K562 (cell line): ENCODE measurements around the gene ABCA3. TPM values are rescaled to one million over a fixed set of nuclear protein-coding genes. Genes with fewer than 3 reads are reported as not detected.

ENCODE experiments used
- GABPB2 ChIP-seq: fragments of 250-450 bp; sonication (Bioruptor Pico); conservative IDR thresholded peaks from 2 replicates; pipeline ENCODE4 v1.5.1; 2021; ENCODE audit warnings: mild to moderate bottlenecking
- MCM3 ChIP-seq: fragments of 450-650 bp; IDR thresholded peaks from 2 replicates; pipeline ENCODE4 v1.6.1; 2016
- NCOA6 ChIP-seq: fragments of 450-650 bp; IDR thresholded peaks from 2 replicates; pipeline ENCODE4 v1.6.1; 2017; ENCODE audit warnings: mild to moderate bottlenecking
- NR4A1 ChIP-seq, 2 experiments: fragments of 250-450 bp in 1 of 2; fragments of 450-650 bp in 1 of 2; sonication (Bioruptor Pico) in 1 of 2; IDR thresholded peaks; 2 replicates each; pipeline versions ENCODE4 v1.4.0 to v1.6.1; 2016 to 2020; ENCODE audit warnings: mild to moderate bottlenecking in 2 of 2, missing compliant biosample characterization in 1 of 2, missing genetic modification characterization in 1 of 2, moderate library complexity in 1 of 2
- PPARD ChIP-seq: fragments of 250-450 bp; sonication (Bioruptor Pico); IDR thresholded peaks from 2 replicates; pipeline ENCODE4 v1.8.0; 2022; ENCODE audit warnings: inconsistent platforms, mild to moderate bottlenecking, moderate library complexity
- SUPT5H ChIP-seq: fragments of 450-650 bp; IDR thresholded peaks from 2 replicates; pipeline ENCODE4 v1.6.1; 2016
- TFAM ChIP-seq: fragments of 250-450 bp; sonication (Bioruptor Pico); conservative IDR thresholded peaks from 2 replicates; pipeline ENCODE4 v1.5.0; 2021; ENCODE audit warnings: mild to moderate bottlenecking, moderate library complexity
- ZNF212 ChIP-seq: fragments of 450-650 bp; formaldehyde crosslinking; IDR thresholded peaks from 2 replicates; pipeline ENCODE4 v1.4.0; 2020; ENCODE audit warnings: mild to moderate bottlenecking
- polyA plus RNA-seq, 8 experiments: library from polyadenylated mRNA; depleted of rRNA in 4 of 8; stranded (reverse) in 5 of 8; unstranded in 3 of 8; fragments of >200 nt; fragmentation: Nextera tagmentation in 2 of 8; fragmentation: Illumina TruSeq in 1 of 8; extraction: Ambion mirVana in 2 of 8; extraction: Trizol in 1 of 8; gene quantifications; 2 replicates each; pipeline versions ENCODE4 v1.2.1 to v1.2.3, GENCODE V29; 2011 to 2014; ENCODE audit warnings: inconsistent platforms in 1 of 8, missing spikeins in 1 of 8
- total RNA-seq, 7 experiments: library from RNA; depleted of rRNA in 6 of 7; stranded (reverse); fragments of >200 nt in 6 of 7; fragmentation: Illumina TruSeq in 2 of 7; extraction: Trizol in 2 of 7; gene quantifications; 2 replicates each; pipeline versions ENCODE4 v1.2.1 to v1.2.3, GENCODE V29; 2011 to 2021; ENCODE audit warnings: low replicate concordance in 1 of 7
- TF ChIP-seq, protein P1 (sequence below): fragments of 200-600 bp; sonication (generic); IDR thresholded peaks from one replicate; pipeline ENCODE4 v1.6.1; 2012; ENCODE audit warnings: mild to moderate bottlenecking, low read depth, low read length, inconsistent platforms
- TF ChIP-seq, protein P2 (sequence below): sonication (generic); formaldehyde crosslinking; IDR thresholded peaks from 2 replicates; pipeline ENCODE4 v1.8.1; 2023; ENCODE audit warnings: mild to moderate bottlenecking, missing genetic modification reagents
- TF ChIP-seq, protein P3 (sequence below): sonication (generic); formaldehyde crosslinking; IDR thresholded peaks from 2 replicates; pipeline ENCODE4 v1.8.0; 2022; ENCODE audit warnings: missing genetic modification reagents, mild to moderate bottlenecking, borderline replicate concordance

ABCA3 gene
- total and polyA plus RNA-seq, 9 of the 15 experiments (the other 6 are each of a cell fraction or from before 2014, with no cell fraction given), result 0.66 to 23.7 (median 6.9) TPM

DNA sequence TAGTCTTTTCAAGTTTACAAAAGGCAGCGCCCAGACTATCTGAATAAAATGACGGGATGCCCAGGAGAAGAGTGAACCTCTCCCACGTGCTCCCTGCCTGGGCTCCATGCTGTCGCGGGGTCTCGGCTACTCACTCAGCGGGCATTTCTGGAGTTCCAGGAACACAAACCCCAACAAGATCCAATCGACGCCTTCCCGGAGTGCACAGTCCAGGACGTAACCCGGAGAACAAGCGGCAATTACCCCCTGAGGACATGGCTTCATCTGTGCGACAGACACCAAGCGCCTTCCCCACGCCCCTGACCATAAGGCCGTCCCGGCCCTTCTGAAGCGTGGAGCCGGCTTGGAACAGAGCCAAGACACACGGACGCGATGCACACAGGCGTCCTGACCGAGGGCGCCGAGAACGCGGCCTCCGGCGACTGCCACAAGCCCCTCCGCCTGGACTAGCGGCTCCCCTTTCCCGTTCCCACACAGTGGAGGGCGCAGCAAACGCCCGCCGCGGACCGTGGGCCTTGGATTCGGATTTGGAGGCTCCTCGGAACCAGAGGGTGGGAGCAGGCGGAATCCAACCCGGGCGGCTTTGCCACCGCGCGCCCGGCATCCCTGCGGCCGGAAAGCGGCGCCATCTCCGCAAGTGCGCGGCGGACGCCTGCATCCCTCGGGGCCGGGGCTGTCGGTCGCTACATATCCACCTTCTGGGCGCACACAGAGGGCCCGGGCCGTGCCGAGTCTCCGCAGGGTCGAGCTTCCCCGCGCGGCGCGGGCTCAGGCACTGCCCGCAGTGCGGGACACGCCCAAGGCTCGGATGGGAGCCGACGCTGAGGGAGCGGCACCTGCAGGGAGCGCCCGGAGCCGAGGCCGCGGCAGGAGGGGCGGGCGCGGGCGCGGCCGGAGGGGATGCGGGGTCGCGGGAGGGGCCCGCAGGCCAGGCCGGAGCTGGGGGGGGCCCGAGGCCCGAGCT, 725 bp downstream of the ABCA3 start (continued):
- TF ChIP-seq, protein P1, sequence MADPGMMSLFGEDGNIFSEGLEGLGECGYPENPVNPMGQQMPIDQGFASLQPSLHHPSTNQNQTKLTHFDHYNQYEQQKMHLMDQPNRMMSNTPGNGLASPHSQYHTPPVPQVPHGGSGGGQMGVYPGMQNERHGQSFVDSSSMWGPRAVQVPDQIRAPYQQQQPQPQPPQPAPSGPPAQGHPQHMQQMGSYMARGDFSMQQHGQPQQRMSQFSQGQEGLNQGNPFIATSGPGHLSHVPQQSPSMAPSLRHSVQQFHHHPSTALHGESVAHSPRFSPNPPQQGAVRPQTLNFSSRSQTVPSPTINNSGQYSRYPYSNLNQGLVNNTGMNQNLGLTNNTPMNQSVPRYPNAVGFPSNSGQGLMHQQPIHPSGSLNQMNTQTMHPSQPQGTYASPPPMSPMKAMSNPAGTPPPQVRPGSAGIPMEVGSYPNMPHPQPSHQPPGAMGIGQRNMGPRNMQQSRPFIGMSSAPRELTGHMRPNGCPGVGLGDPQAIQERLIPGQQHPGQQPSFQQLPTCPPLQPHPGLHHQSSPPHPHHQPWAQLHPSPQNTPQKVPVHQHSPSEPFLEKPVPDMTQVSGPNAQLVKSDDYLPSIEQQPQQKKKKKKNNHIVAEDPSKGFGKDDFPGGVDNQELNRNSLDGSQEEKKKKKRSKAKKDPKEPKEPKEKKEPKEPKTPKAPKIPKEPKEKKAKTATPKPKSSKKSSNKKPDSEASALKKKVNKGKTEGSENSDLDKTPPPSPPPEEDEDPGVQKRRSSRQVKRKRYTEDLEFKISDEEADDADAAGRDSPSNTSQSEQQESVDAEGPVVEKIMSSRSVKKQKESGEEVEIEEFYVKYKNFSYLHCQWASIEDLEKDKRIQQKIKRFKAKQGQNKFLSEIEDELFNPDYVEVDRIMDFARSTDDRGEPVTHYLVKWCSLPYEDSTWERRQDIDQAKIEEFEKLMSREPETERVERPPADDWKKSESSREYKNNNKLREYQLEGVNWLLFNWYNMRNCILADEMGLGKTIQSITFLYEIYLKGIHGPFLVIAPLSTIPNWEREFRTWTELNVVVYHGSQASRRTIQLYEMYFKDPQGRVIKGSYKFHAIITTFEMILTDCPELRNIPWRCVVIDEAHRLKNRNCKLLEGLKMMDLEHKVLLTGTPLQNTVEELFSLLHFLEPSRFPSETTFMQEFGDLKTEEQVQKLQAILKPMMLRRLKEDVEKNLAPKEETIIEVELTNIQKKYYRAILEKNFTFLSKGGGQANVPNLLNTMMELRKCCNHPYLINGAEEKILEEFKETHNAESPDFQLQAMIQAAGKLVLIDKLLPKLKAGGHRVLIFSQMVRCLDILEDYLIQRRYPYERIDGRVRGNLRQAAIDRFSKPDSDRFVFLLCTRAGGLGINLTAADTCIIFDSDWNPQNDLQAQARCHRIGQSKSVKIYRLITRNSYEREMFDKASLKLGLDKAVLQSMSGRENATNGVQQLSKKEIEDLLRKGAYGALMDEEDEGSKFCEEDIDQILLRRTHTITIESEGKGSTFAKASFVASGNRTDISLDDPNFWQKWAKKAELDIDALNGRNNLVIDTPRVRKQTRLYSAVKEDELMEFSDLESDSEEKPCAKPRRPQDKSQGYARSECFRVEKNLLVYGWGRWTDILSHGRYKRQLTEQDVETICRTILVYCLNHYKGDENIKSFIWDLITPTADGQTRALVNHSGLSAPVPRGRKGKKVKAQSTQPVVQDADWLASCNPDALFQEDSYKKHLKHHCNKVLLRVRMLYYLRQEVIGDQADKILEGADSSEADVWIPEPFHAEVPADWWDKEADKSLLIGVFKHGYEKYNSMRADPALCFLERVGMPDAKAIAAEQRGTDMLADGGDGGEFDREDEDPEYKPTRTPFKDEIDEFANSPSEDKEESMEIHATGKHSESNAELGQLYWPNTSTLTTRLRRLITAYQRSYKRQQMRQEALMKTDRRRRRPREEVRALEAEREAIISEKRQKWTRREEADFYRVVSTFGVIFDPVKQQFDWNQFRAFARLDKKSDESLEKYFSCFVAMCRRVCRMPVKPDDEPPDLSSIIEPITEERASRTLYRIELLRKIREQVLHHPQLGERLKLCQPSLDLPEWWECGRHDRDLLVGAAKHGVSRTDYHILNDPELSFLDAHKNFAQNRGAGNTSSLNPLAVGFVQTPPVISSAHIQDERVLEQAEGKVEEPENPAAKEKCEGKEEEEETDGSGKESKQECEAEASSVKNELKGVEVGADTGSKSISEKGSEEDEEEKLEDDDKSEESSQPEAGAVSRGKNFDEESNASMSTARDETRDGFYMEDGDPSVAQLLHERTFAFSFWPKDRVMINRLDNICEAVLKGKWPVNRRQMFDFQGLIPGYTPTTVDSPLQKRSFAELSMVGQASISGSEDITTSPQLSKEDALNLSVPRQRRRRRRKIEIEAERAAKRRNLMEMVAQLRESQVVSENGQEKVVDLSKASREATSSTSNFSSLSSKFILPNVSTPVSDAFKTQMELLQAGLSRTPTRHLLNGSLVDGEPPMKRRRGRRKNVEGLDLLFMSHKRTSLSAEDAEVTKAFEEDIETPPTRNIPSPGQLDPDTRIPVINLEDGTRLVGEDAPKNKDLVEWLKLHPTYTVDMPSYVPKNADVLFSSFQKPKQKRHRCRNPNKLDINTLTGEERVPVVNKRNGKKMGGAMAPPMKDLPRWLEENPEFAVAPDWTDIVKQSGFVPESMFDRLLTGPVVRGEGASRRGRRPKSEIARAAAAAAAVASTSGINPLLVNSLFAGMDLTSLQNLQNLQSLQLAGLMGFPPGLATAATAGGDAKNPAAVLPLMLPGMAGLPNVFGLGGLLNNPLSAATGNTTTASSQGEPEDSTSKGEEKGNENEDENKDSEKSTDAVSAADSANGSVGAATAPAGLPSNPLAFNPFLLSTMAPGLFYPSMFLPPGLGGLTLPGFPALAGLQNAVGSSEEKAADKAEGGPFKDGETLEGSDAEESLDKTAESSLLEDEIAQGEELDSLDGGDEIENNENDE, result no peak
- no peak for TF ChIP-seq MCM3
- no peak for TF ChIP-seq GABPB2 (CRISPR knock-in tag)
- TF ChIP-seq SUPT5H, result peak; percentile 46; the same call in 1 of the 2 replicates
- peak; percentile 51; the same call in 1 of the 2 replicates for TF ChIP-seq NCOA6
- no peak for TF ChIP-seq NR4A1 (CRISPR knock-in tag; IDR thresholded peaks at IDR 0.05)
- no peak for TF ChIP-seq NR4A1 (tag; IDR thresholded peaks at IDR 0.05)
- TF ChIP-seq, protein P2, sequence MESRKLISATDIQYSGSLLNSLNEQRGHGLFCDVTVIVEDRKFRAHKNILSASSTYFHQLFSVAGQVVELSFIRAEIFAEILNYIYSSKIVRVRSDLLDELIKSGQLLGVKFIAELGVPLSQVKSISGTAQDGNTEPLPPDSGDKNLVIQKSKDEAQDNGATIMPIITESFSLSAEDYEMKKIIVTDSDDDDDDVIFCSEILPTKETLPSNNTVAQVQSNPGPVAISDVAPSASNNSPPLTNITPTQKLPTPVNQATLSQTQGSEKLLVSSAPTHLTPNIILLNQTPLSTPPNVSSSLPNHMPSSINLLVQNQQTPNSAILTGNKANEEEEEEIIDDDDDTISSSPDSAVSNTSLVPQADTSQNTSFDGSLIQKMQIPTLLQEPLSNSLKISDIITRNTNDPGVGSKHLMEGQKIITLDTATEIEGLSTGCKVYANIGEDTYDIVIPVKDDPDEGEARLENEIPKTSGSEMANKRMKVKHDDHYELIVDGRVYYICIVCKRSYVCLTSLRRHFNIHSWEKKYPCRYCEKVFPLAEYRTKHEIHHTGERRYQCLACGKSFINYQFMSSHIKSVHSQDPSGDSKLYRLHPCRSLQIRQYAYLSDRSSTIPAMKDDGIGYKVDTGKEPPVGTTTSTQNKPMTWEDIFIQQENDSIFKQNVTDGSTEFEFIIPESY (CRISPR knock-in tag), result no peak
- no peak for TF ChIP-seq ZNF212 (CRISPR knock-in tag)
- no peak for TF ChIP-seq TFAM (CRISPR knock-in tag)
- no peak for TF ChIP-seq PPARD (CRISPR knock-in tag)
- TF ChIP-seq, protein P3, sequence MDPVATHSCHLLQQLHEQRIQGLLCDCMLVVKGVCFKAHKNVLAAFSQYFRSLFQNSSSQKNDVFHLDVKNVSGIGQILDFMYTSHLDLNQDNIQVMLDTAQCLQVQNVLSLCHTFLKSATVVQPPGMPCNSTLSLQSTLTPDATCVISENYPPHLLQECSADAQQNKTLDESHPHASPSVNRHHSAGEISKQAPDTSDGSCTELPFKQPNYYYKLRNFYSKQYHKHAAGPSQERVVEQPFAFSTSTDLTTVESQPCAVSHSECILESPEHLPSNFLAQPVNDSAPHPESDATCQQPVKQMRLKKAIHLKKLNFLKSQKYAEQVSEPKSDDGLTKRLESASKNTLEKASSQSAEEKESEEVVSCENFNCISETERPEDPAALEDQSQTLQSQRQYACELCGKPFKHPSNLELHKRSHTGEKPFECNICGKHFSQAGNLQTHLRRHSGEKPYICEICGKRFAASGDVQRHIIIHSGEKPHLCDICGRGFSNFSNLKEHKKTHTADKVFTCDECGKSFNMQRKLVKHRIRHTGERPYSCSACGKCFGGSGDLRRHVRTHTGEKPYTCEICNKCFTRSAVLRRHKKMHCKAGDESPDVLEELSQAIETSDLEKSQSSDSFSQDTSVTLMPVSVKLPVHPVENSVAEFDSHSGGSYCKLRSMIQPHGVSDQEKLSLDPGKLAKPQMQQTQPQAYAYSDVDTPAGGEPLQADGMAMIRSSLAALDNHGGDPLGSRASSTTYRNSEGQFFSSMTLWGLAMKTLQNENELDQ (CRISPR knock-in tag), result no peak
